Esophagus muscularis mucosa (tissue), 4 donors: ENCODE measurements around the gene C17orf78. TPM values are rescaled to one million over a fixed set of nuclear protein-coding genes. Genes with fewer than 3 reads are reported as not detected.
"Not testable (repeated sequence)": the region's sequence is repeated elsewhere in the genome, so short reads cannot be mapped to it uniquely, and the experiment has no call there.

Source experiments
- DNase-seq: peaks from one replicate; pipeline ENCODE4 v3.0.0-alpha.2; 2017; ENCODE audit errors: extremely low spot score
- H3K27ac ChIP-seq, 4 donors: fragments of 200-600 bp; sonication (generic); replicated peaks in 1 of 4; 1 replicate in 3 of 4; 2 replicates in 1 of 4; pipeline ENCODE4 v1.5.1; 2016 to 2019; ENCODE audit warnings: mild to moderate bottlenecking in 1 of 4
- H3K27me3 ChIP-seq, 4 donors: fragments of 200-600 bp; sonication (generic); one replicate each; pipeline versions ENCODE4 v1.5.1 to v1.6.0; 2016 to 2019
- H3K36me3 ChIP-seq, 4 donors: fragments of 200-600 bp; sonication (generic); one replicate each; pipeline ENCODE4 v1.5.1; 2016 to 2019
- H3K4me1 ChIP-seq, 4 donors: fragments of 200-600 bp; sonication (generic); one replicate each; pipeline ENCODE4 v1.5.1; 2016 to 2019
- H3K4me3 ChIP-seq, 4 donors: fragments of 200-600 bp; sonication (generic); 1 replicate in 2 of 4; 2 replicates in 2 of 4; pipeline ENCODE4 v1.5.1; 2016 to 2019; ENCODE audit warnings: mild to moderate bottlenecking in 4 of 4, moderate library complexity in 1 of 4
- H3K9me3 ChIP-seq, 4 donors: fragments of 200-600 bp; sonication (generic); 1 replicate in 3 of 4; 2 replicates in 1 of 4; pipeline ENCODE4 v1.5.1; 2016 to 2019
- CTCF ChIP-seq, 3 experiments: fragments of 200-600 bp in 2 of 3; fragments of 450-650 bp in 1 of 3; sonication (generic) in 2 of 3; IDR thresholded peaks; one replicate each; pipeline ENCODE4 v1.5.1; 2017 to 2019; ENCODE audit warnings: antibody characterized with exemption in 3 of 3, mild to moderate bottlenecking in 2 of 3, moderate library complexity in 1 of 3
- EP300 ChIP-seq: sonication (generic); formaldehyde crosslinking; IDR thresholded peaks from one replicate; pipeline ENCODE4 v1.6.1; 2017; ENCODE audit warnings: antibody characterized with exemption
- POLR2A ChIP-seq: fragments of 450-650 bp; IDR thresholded peaks from one replicate; pipeline ENCODE4 v1.6.1; 2017; ENCODE audit warnings: antibody characterized with exemption, moderate library complexity, mild to moderate bottlenecking, low read depth
- POLR2AphosphoS5 ChIP-seq, 2 donors: sonication (generic); formaldehyde crosslinking; IDR thresholded peaks; one replicate each; pipeline ENCODE4 v1.6.1; 2017; ENCODE audit warnings: antibody characterized with exemption in 2 of 2
- WGBS: methylation state at CpG from one replicate; pipeline ENCODE4 v1.1.5; 2018; 5-methylcytosine and 5-hydroxymethylcytosine counted together
- intact Hi-C: fragments of 100-400 bp; cut with DNase I; formaldehyde crosslinking; loops from one replicate; pipeline ENCODE4 v1.15.1; 2023
- total RNA-seq, 4 donors: library from RNA; depleted of rRNA; stranded (reverse); fragments of >200 nt; gene quantifications; one replicate each; pipeline versions ENCODE4 v1.1.0 to v1.2.1, GENCODE V29; 2016

C17orf78 gene
- total RNA-seq, 4 donors from 2014 or later, result not detected

GRCh38 chr17:37440424-37440823, 64.6 kb downstream of the C17orf78 start:
- WGBS, result 100% methylated on average over 2 of the region's 2 CpGs
- Histone ChIP-seq H3K27ac (no peak overlapping the region), H3K9me3 (no peaks in the 10 kb centered on the region), H3K4me3 (no peak overlapping the region), H3K27me3 (no peaks in the 10 kb centered on the region), H3K36me3 (peaks cover 29 to 85% (median 74%) of the 10 kb centered on the region in 4 donors), H3K4me1 (no peaks in the 10 kb centered on the region)
- no peak for TF ChIP-seq EP300
- TF ChIP-seq POLR2A, result no peak
- no peak for TF ChIP-seq POLR2AphosphoS5 (IDR thresholded peaks at IDR 0.05)
- TF ChIP-seq CTCF (IDR thresholded peaks at IDR 0.05), result no peak
- no peak for DNase-seq
- intact Hi-C loops, result no loop called here

GRCh38 chr17:37441369-37442014, 65.7 kb downstream of the C17orf78 start:
- H3K27ac ChIP-seq, H3K9me3 ChIP-seq, H3K27me3 ChIP-seq, H3K4me3 ChIP-seq, intact Hi-C loops, H3K4me1 ChIP-seq, DNase-seq: not testable (repeated sequence)
- H3K36me3 ChIP-seq, result peaks cover 33 to 84% (median 73%) of the 10 kb centered on the region in 4 donors
- WGBS, result 91% methylated on average over 12 of the region's 12 CpGs

Other genes with a start within 250 kb of the C17orf78 start
- gene ACACA, start 30.9 kb downstream of the C17orf78 start, total RNA-seq, result 10 to 100 TPM; 34.0 to 58.0 (median 50.5) TPM
- 10 to 100 TPM; 11.5 to 23.7 (median 17.7) TPM for gene TADA2A, start 30.9 kb downstream of the C17orf78 start, total RNA-seq
- gene DUSP14, start 113.9 kb downstream of the C17orf78 start, total RNA-seq, result 10 to 100 TPM; 23.7 to 46.4 (median 35.9) TPM
- gene SYNRG, start 233.4 kb downstream of the C17orf78 start, total RNA-seq, result 10 to 100 TPM; 11.9 to 19.5 (median 17.0) TPM